Activated B cell treated with CpG ODN at 0.5 μM for 24 hours (primary cell): ENCODE measurements around the gene TTLL6. TPM values are rescaled to one million over a fixed set of nuclear protein-coding genes. Genes with fewer than 3 reads are reported as not detected.

ENCODE experiments used
- ATAC-seq: fragments of 200-7000 bp; cut with Tn5 transposase; one replicate; pipeline ENCODE4 v1.10.0; 2021; ENCODE audit warnings: low read depth, mild to moderate bottlenecking, moderate library complexity
- CTCF ChIA-PET: fragments of 350-600 bp; sonication (Branson Sonifier 250); formaldehyde crosslinking; loops from one replicate; lab custom pipeline; 2021; ENCODE audit warnings: antibody characterized with exemption; lab: Charles Lee
- POLR2A ChIA-PET: fragments of 350-600 bp; sonication (Branson Sonifier 250); formaldehyde crosslinking; loops from one replicate; lab custom pipeline; 2021; ENCODE audit warnings: antibody characterized with exemption; lab: Charles Lee
- DNase-seq: peaks from one replicate; pipeline ENCODE4 v3.0.0; 2022
- H3K27ac Mint-ChIP-seq: one replicate; pipeline ENCODE4 v1.8.0; 2020; ENCODE audit warnings: mixed read lengths
- H3K27me3 Mint-ChIP-seq: one replicate; pipeline ENCODE4 v1.8.0; 2021; ENCODE audit warnings: mixed read lengths
- H3K36me3 Mint-ChIP-seq: one replicate; pipeline ENCODE4 v1.8.0; 2021; ENCODE audit warnings: low read depth, mixed read lengths
- H3K4me1 Mint-ChIP-seq: one replicate; pipeline ENCODE4 v1.8.0; 2021; ENCODE audit warnings: mixed read lengths
- H3K4me3 Mint-ChIP-seq: one replicate; pipeline ENCODE4 v1.8.0; 2020; ENCODE audit warnings: mild to moderate bottlenecking, mixed read lengths
- H3K9me3 Mint-ChIP-seq: one replicate; pipeline ENCODE4 v1.8.0; 2020; ENCODE audit warnings: mixed read lengths
- CTCF ChIP-seq: fragments of 200-600 bp; IDR thresholded peaks from one replicate; pipeline ENCODE4 v1.8.0; 2022; ENCODE audit warnings: antibody characterized with exemption, mild to moderate bottlenecking
- intact Hi-C: fragments of 100-400 bp; cut with micrococcal nuclease; formaldehyde crosslinking; loops from one replicate; pipeline ENCODE4 v1.15.1; 2024
- total RNA-seq: library from RNA; stranded (reverse); gene quantifications from 2 replicates; pipeline ENCODE4 v1.2.3, GENCODE V29; 2022

Gene TTLL6
- total RNA-seq, 1 donor from 2014 or later = not detected

DNA sequence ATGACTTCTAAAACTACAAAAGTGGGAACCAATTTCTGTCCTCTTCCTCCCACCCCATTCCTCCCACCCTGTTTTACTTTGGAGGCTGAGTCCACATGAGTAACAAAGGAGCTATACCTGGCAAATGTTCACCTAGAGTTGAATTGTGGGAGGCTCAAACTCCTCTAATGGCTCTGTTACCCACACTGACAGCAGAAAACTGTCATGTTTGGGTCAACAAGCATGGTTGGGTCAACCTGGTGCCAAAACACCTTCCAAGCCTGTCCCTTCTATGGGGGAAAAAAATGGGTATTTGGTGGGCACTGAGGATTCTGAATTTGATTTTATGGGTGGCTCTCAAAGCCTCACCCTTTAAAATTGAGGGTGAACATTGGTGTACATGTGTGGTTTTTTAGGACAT is 76.5 kb downstream of the TTLL6 start:
- intact Hi-C loops = no loop called here
- ATAC-seq (no peak), DNase-seq (no peak)
- Mint-ChIP-seq H3K4me3 (no peak overlapping the region), H3K4me1 (peaks cover 6% of the 10 kb centered on the region), H3K27ac (no peak overlapping the region), H3K9me3 (no peaks in the 10 kb centered on the region), H3K27me3 (peaks cover 69% of the 10 kb centered on the region), H3K36me3 (no peaks in the 10 kb centered on the region)
- POLR2A ChIA-PET = interaction anchor here (0.6 to 0.7 kb wide), 2 partner anchors 225 to 613 kb away, joined by 4 read pairs; no protein-coding TSS in a partner anchor
- TF ChIP-seq CTCF = no peak
- CTCF ChIA-PET = no interaction called here

GRCh38 chr17:48738803-48739526 is 78.1 kb downstream of the TTLL6 start:
- CTCF ChIA-PET = interaction anchor here (1.1 to 1.3 kb wide), 2 partner anchors 14 to 103 kb away, joined by 3 to 4 read pairs; no protein-coding TSS in a partner anchor
- H3K4me1 Mint-ChIP-seq = peaks cover 6% of the 10 kb centered on the region
- H3K27ac Mint-ChIP-seq = no peak overlapping the region
- DNase-seq = no peak
- no peak for TF ChIP-seq CTCF
- peak overlapping the region; percentile 15 for H3K4me3 Mint-ChIP-seq
- no peaks in the 10 kb centered on the region for H3K36me3 Mint-ChIP-seq
- intact Hi-C loops = no loop called here
- no peaks in the 10 kb centered on the region for H3K9me3 Mint-ChIP-seq
- ATAC-seq = no peak
- POLR2A ChIA-PET = interaction anchor here (1.4 kb wide), 1 partner anchor 13 kb away, joined by 4 read pairs; no protein-coding TSS in a partner anchor
- peaks cover 69% of the 10 kb centered on the region for H3K27me3 Mint-ChIP-seq

DNA sequence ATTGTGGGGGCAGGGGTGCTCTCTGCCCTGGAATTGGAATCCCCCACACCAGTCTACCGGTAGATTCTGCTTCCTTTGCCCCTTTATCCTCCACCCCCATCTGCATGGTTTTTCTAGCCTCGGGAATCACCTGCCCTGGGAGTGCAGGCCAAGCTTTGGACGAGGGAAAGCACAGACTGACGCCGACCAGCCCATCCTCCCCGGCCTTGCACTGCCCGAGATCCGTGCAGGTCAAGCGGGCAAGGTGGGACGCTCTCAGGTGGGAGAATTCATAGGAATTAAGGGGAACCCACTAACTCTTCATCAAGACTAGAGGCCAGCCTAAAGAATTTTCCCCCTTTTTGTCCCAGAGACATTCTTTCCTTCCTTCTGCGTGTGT is 78.6 kb downstream of the TTLL6 start:
- intact Hi-C loops = no loop called here
- DNase-seq = no peak
- Mint-ChIP-seq H3K36me3 (no peaks in the 10 kb centered on the region), H3K4me1 (peaks cover 11% of the 10 kb centered on the region), H3K27ac (no peak overlapping the region), H3K4me3 (no peak overlapping the region), H3K9me3 (no peaks in the 10 kb centered on the region), H3K27me3 (peaks cover 75% of the 10 kb centered on the region)
- POLR2A ChIA-PET = interaction anchor here (1.4 kb wide), 1 partner anchor 13 kb away, joined by 4 read pairs; no protein-coding TSS in a partner anchor
- CTCF ChIA-PET = interaction anchor here (1.3 kb wide), 1 partner anchor 13 kb away, joined by 4 read pairs; no protein-coding TSS in a partner anchor
- no peak for TF ChIP-seq CTCF
- ATAC-seq = no peak

DNA sequence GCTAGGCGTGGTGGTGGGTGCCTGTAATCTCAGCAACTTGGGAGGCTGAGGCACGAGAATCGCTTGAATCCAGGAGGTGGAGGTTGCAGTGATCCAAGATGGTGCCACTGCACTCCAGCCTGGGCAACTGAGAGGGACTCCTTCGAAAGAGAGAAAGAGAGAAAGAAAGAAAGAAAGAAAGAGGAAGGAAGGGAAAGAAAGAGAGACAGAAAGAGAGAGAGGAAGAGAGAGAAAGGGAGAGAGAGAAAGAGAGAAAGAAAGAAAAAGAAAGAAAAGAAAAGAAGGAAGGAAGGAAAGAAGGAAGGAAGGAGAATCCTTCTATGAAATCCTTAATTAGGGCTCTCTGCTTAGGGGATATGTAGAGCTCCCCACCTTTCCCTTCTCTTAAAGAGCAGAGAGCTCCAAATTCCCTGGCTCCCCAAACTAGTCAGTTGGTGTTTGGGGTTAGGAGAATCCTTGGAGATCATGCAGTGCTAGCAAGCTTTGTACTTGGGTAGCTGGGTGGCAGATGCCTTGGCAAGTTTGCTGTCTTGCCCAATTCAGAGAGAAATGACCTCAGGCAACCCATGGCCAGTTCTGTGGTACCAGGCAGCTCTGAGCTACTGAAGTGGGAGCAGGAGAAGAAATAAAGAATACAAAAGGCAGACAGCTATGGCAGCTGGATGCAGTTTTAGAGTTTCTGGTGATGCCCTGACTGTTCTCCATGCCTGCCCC is 79.5 kb downstream of the TTLL6 start:
- Mint-ChIP-seq H3K27me3 (peaks cover 75% of the 10 kb centered on the region), H3K4me1 (peaks cover 17% of the 10 kb centered on the region), H3K9me3 (no peaks in the 10 kb centered on the region), H3K4me3 (no peak overlapping the region), H3K27ac (no peak overlapping the region), H3K36me3 (no peaks in the 10 kb centered on the region)
- DNase-seq (no peak), ATAC-seq (no peak)
- TF ChIP-seq CTCF = no peak
- CTCF ChIA-PET = interaction anchor here (1.3 kb wide), 1 partner anchor 12 kb away, joined by 4 read pairs; no protein-coding TSS in a partner anchor
- intact Hi-C loops = no loop called here
- POLR2A ChIA-PET = interaction anchor here (1.4 kb wide), 1 partner anchor 14 kb away, joined by 4 read pairs; no protein-coding TSS in a partner anchor

GRCh38 chr17:48735062-48735351 is 82.0 kb downstream of the TTLL6 start:
- DNase-seq (no peak), ATAC-seq (no peak)
- ChIA-PET POLR2A (no interaction called here), CTCF (no interaction called here)
- H3K4me3 Mint-ChIP-seq = no peak overlapping the region
- no peak for TF ChIP-seq CTCF
- H3K4me1 Mint-ChIP-seq = peaks cover 18% of the 10 kb centered on the region
- no peaks in the 10 kb centered on the region for H3K9me3 Mint-ChIP-seq
- no peaks in the 10 kb centered on the region for H3K36me3 Mint-ChIP-seq
- intact Hi-C loops = no loop called here
- peaks cover 75% of the 10 kb centered on the region for H3K27me3 Mint-ChIP-seq
- no peak overlapping the region for H3K27ac Mint-ChIP-seq
